Ascending aorta (tissue), 2 donors: ENCODE results near the gene IP6K1. TPM values are rescaled to one million over a fixed set of nuclear protein-coding genes. Genes with fewer than 3 reads are reported as not detected.

ENCODE experiments used
- DNase-seq, 2 donors: peaks; one replicate each; pipeline ENCODE4 v3.0.0-alpha.2; 2019; ENCODE audit warnings: low spot score in 2 of 2
- H3K27ac ChIP-seq, 2 donors: fragments of 200-600 bp; sonication (generic); one replicate each; pipeline ENCODE4 v1.5.1; 2016 to 2017; ENCODE audit warnings: mild to moderate bottlenecking in 1 of 2
- H3K27me3 ChIP-seq: fragments of 200-600 bp; sonication (generic); one replicate; pipeline ENCODE4 v1.5.1; 2017
- H3K36me3 ChIP-seq, 2 donors: fragments of 200-600 bp; sonication (generic); one replicate each; pipeline ENCODE4 v1.5.1; 2016
- H3K4me1 ChIP-seq, 2 donors: fragments of 200-600 bp; sonication (generic); one replicate each; pipeline ENCODE4 v1.5.1; 2016 to 2017; ENCODE audit warnings: mild to moderate bottlenecking in 1 of 2
- H3K4me3 ChIP-seq, 2 donors: fragments of 200-600 bp; sonication (generic); one replicate each; pipeline ENCODE4 v1.5.1; 2016 to 2017; ENCODE audit warnings: mild to moderate bottlenecking in 1 of 2
- H3K9me3 ChIP-seq, 2 donors: fragments of 200-600 bp; sonication (generic); one replicate each; pipeline ENCODE4 v1.5.1; 2016
- CTCF ChIP-seq, 3 experiments: fragments of 200-600 bp in 2 of 3; fragments of 450-650 bp in 1 of 3; sonication (generic) in 2 of 3; IDR thresholded peaks; one replicate each; pipeline ENCODE4 v1.5.1; 2016 to 2019; ENCODE audit warnings: antibody characterized with exemption in 3 of 3, mild to moderate bottlenecking in 1 of 3, moderate library complexity in 1 of 3
- intact Hi-C: fragments of 100-400 bp; cut with DNase I; formaldehyde crosslinking; loops from one replicate; pipeline ENCODE4 v1.15.1; 2023
- total RNA-seq: library from RNA; depleted of rRNA; stranded (reverse); fragments of >200 nt; gene quantifications from one replicate; pipeline ENCODE4 v1.1.0, GENCODE V29; 2016

IP6K1 gene
- total RNA-seq, 1 donor from 2014 or later = 33.8 TPM

- intact Hi-C loops = no loop called here
- peaks cover 26 to 31% of the 10 kb centered on the region in 2 donors for H3K36me3 ChIP-seq
- no peak for TF ChIP-seq CTCF (IDR thresholded peaks at IDR 0.05)
Measured at GRCh38 chr3:49740427-49740826, 45.9 kb downstream of the IP6K1 start.

GRCh38 chr3:49738067-49738713 is 48.2 kb downstream of the IP6K1 start:
- Histone ChIP-seq H3K36me3 (peaks cover 32 to 42% of the 10 kb centered on the region in 2 donors), H3K4me1 (no peaks in the 10 kb centered on the region), H3K27me3 (no peaks in the 10 kb centered on the region), H3K27ac (no peak overlapping the region), H3K4me3 (no peak overlapping the region), H3K9me3 (no peaks in the 10 kb centered on the region)
- DNase-seq = no peak
- intact Hi-C loops = no loop called here
- TF ChIP-seq CTCF (IDR thresholded peaks at IDR 0.05) = no peak

More at GRCh38 chr3:49740427-49740826, 45.9 kb downstream of the IP6K1 start:
- Histone ChIP-seq H3K4me3 (no peak overlapping the region), H3K27me3 (no peaks in the 10 kb centered on the region), H3K27ac (no peak overlapping the region), H3K9me3 (no peaks in the 10 kb centered on the region), H3K4me1 (no peaks in the 10 kb centered on the region)
- no peak for DNase-seq

- peaks cover 62 to 74% of the 10 kb centered on the region in 2 donors for H3K36me3 ChIP-seq
- H3K27me3 ChIP-seq = no peaks in the 10 kb centered on the region
- no peak overlapping the region for H3K4me3 ChIP-seq
- no peak for TF ChIP-seq CTCF (IDR thresholded peaks at IDR 0.05)
- intact Hi-C loops = no loop called here
- no peak for DNase-seq
- no peaks in the 10 kb centered on the region for H3K4me1 ChIP-seq
- no peaks in the 10 kb centered on the region for H3K9me3 ChIP-seq
- H3K27ac ChIP-seq = no peak overlapping the region
Measured at GRCh38 chr3:49734752-49735151, 51.6 kb downstream of the IP6K1 start.

- peaks cover 62 to 72% of the 10 kb centered on the region in 2 donors for H3K36me3 ChIP-seq
- intact Hi-C loops = no loop called here
- H3K9me3 ChIP-seq = no peaks in the 10 kb centered on the region
- H3K27ac ChIP-seq = no peak overlapping the region
- no peaks in the 10 kb centered on the region for H3K27me3 ChIP-seq
- no peak for TF ChIP-seq CTCF (IDR thresholded peaks at IDR 0.05)
- no peaks in the 10 kb centered on the region for H3K4me1 ChIP-seq
- no peak for DNase-seq
- no peak overlapping the region for H3K4me3 ChIP-seq
Measured at GRCh38 chr3:49733551-49733950, 52.8 kb downstream of the IP6K1 start.

GRCh38 chr3:49732597-49732996 is 53.7 kb downstream of the IP6K1 start:
- Histone ChIP-seq H3K27ac (no peak overlapping the region), H3K9me3 (no peaks in the 10 kb centered on the region), H3K4me3 (no peak overlapping the region), H3K4me1 (no peaks in the 10 kb centered on the region), H3K27me3 (no peaks in the 10 kb centered on the region), H3K36me3 (peaks cover 63 to 71% of the 10 kb centered on the region in 2 donors)
- no peak for TF ChIP-seq CTCF (IDR thresholded peaks at IDR 0.05)
- intact Hi-C loops = no loop called here
- no peak for DNase-seq
